ENCODE measurements around the gene COMMD6.

DNA sequence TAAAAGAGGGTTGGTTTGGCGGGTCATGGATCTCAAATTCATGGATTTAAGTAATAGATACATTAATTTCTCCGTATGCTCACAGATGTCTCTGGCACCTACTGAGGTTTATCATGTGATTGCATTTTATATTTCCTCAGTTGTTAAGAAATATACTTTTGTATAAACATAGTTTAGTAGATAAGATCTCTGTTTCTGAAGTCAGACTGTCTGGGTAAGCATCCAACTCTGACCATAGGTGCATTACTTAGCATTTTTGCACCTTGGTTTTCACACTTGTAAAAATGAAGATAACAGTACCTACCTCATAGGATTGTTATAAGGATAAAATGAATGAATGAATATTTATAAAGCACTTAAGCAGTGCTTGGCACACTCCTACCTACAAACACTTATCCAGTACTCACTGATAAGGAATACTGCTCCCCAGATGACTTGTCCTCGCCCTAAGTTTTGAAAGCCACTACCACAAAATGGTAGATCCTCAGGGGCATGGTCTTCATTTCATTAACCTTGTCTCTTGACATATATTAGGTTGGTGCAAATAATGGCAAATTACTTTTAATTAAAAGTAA, 26.5 kb downstream of the COMMD6 start:
- no peak for TF ChIP-seq POLR2A (IDR thresholded peaks at IDR 0.05; ENCODE audit: low read depth, low read length)
- TF ChIP-seq POLR2AphosphoS5 (IDR thresholded peaks at IDR 0.05; ENCODE audit: low read depth, low read length): no peak
- TF ChIP-seq TAF1 (IDR thresholded peaks at IDR 0.05; ENCODE audit: borderline replicate concordance, low read depth, low read length): no peak

Measured in GM12892 (cell line).